OCI-M2 (cell line): ENCODE data around the gene CCDC154.
"Not testable (repeated sequence)": the region's sequence is repeated elsewhere in the genome, so short reads cannot be mapped to it uniquely, and the experiment has no call there.

Experiments
- DNase-seq: peaks from one replicate; lab custom pipeline; 2025; ENCODE audit not compliant: unreplicated experiment; lab: John Stamatoyannopoulos, UW

The CCDC154 gene

GRCh38 chr16:1474796-1475551, 30.6 kb upstream of the CCDC154 start, which contains the start of gene CLCN7:
TSS of gene CLCN7 (minus strand) at chr16:1475028. CDS start at chr16:1474974, 54 bp downstream.
- DNase-seq, result no peak

- no peak for DNase-seq
These were observed 29.9 kb upstream of the CCDC154 start for GRCh38 chr16:1474082-1474795.

- no peak for DNase-seq
These were observed 28.6 kb upstream of the CCDC154 start for GRCh38 chr16:1472974-1473373.

GRCh38 chr16:1471569-1472194, 27.3 kb upstream of the CCDC154 start:
- no peak for DNase-seq

GRCh38 chr16:1470481-1471251, 26.3 kb upstream of the CCDC154 start:
- no peak for DNase-seq

- DNase-seq, result no peak
These were observed 25.4 kb upstream of the CCDC154 start for GRCh38 chr16:1469693-1470201.

- DNase-seq, result not testable (repeated sequence)
These were observed 24.8 kb upstream of the CCDC154 start for GRCh38 chr16:1469141-1469540.

GRCh38 chr16:1468426-1468810, 24.1 kb upstream of the CCDC154 start:
- no peak for DNase-seq

- no peak for DNase-seq
These were observed 22.7 kb upstream of the CCDC154 start for GRCh38 chr16:1466968-1467521.

GRCh38 chr16:1466054-1466453, 21.7 kb upstream of the CCDC154 start:
- DNase-seq, result no peak

- DNase-seq, result no peak
These were observed 21.2 kb upstream of the CCDC154 start for GRCh38 chr16:1465567-1465915.

GRCh38 chr16:1464894-1465566, 20.7 kb upstream of the CCDC154 start:
- DNase-seq, result no peak

GRCh38 chr16:1464196-1464893, 20.0 kb upstream of the CCDC154 start:
- DNase-seq, result no peak

GRCh38 chr16:1461146-1461545, 16.8 kb upstream of the CCDC154 start:
- DNase-seq, result no peak

GRCh38 chr16:1460602-1461138, 16.3 kb upstream of the CCDC154 start:
- no peak for DNase-seq

GRCh38 chr16:1459967-1460366, 15.6 kb upstream of the CCDC154 start:
- no peak for DNase-seq

- no peak for DNase-seq
These were observed 14.6 kb upstream of the CCDC154 start for GRCh38 chr16:1458977-1459341.

- DNase-seq, result no peak
These were observed 14.1 kb upstream of the CCDC154 start for GRCh38 chr16:1458336-1458976.
